Lower lobe of right lung (tissue), 2 donors: ENCODE measurements around the gene LEPROT. TPM values are rescaled to one million over a fixed set of nuclear protein-coding genes. Genes with fewer than 3 reads are reported as not detected.

Experiments
- ATAC-seq, 2 donors: fragments of 200-7000 bp; cut with Tn5 transposase; one replicate each; pipeline ENCODE4 v1.9.1; 2020 to 2022; ENCODE audit warnings: mild to moderate bottlenecking in 2 of 2, moderate library complexity in 2 of 2
- DNase-seq: peaks from one replicate; pipeline ENCODE4 v3.0.0-alpha.2; 2020
- H3K27ac ChIP-seq: fragments of 200-600 bp; one replicate; pipeline ENCODE4 v1.8.0; 2022
- H3K27me3 ChIP-seq: fragments of 200-600 bp; one replicate; pipeline ENCODE4 v1.8.0; 2022; ENCODE audit warnings: low read depth
- H3K36me3 ChIP-seq: fragments of 200-600 bp; one replicate; pipeline ENCODE4 v1.8.0; 2022; ENCODE audit warnings: mild to moderate bottlenecking
- H3K4me1 ChIP-seq: fragments of 200-600 bp; one replicate; pipeline ENCODE4 v1.8.0; 2022
- H3K4me3 ChIP-seq: fragments of 200-600 bp; one replicate; pipeline ENCODE4 v1.8.0; 2022; ENCODE audit warnings: mild to moderate bottlenecking
- H3K9me3 ChIP-seq: fragments of 200-600 bp; one replicate; pipeline ENCODE4 v1.8.0; 2022
- CTCF ChIP-seq: fragments of 200-600 bp; IDR thresholded peaks from one replicate; pipeline ENCODE4 v1.8.0; 2022; ENCODE audit warnings: antibody characterized with exemption, mild to moderate bottlenecking
- intact Hi-C: fragments of 100-400 bp; cut with DNase I; formaldehyde crosslinking; loops from one replicate; pipeline ENCODE4 v1.11.0; 2022
- total RNA-seq: library from RNA; stranded (reverse); fragmentation: NEBNext Ultra II Directional; extraction: Animal tissue kit (Norgen Biotek cat#: 25700); gene quantifications from one replicate; pipeline ENCODE4 v1.2.1, GENCODE V29; 2021
- donor health status: DM: no; HTN: yes; CAD: no; lungs with severe emphysema.

The LEPROT gene
- total RNA-seq, 1 donor from 2014 or later: 96.6 TPM

GRCh38 chr1:65412984-65413375 is 7.5 kb upstream of the LEPROT start:
- no peak for ATAC-seq
- DNase-seq: no peak
- Histone ChIP-seq H3K9me3 (no peaks in the 10 kb centered on the region), H3K36me3 (no peaks in the 10 kb centered on the region), H3K27me3 (no peaks in the 10 kb centered on the region), H3K4me3 (no peak overlapping the region), H3K4me1 (no peaks in the 10 kb centered on the region), H3K27ac (no peak overlapping the region)
- TF ChIP-seq CTCF: no peak
- intact Hi-C loops: no loop called here

GRCh38 chr1:65414538-65414937 is 5.9 kb upstream of the LEPROT start:
- no peak for TF ChIP-seq CTCF
- intact Hi-C loops: no loop called here
- peaks cover 7% of the 10 kb centered on the region for H3K4me1 ChIP-seq
- H3K27me3 ChIP-seq: no peaks in the 10 kb centered on the region
- H3K27ac ChIP-seq: no peak overlapping the region
- DNase-seq (no peak), ATAC-seq (no peak)
- no peak overlapping the region for H3K4me3 ChIP-seq
- H3K36me3 ChIP-seq: no peaks in the 10 kb centered on the region
- no peaks in the 10 kb centered on the region for H3K9me3 ChIP-seq

- TF ChIP-seq CTCF: no peak
- ATAC-seq: no peak
- Histone ChIP-seq H3K27ac (no peak overlapping the region), H3K9me3 (no peaks in the 10 kb centered on the region), H3K36me3 (no peaks in the 10 kb centered on the region), H3K4me1 (peaks cover 8% of the 10 kb centered on the region), H3K4me3 (no peak overlapping the region), H3K27me3 (no peaks in the 10 kb centered on the region)
- intact Hi-C loops: no loop called here
- DNase-seq: no peak
Measured at GRCh38 chr1:65416767-65417166, 3.7 kb upstream of the LEPROT start.

GRCh38 chr1:65417729-65418128 is 2.7 kb upstream of the LEPROT start:
- ATAC-seq: no peak
- Histone ChIP-seq H3K9me3 (no peaks in the 10 kb centered on the region), H3K4me3 (no peak overlapping the region), H3K36me3 (no peaks in the 10 kb centered on the region), H3K27me3 (no peaks in the 10 kb centered on the region), H3K27ac (no peak overlapping the region), H3K4me1 (peaks cover 18% of the 10 kb centered on the region)
- no peak for TF ChIP-seq CTCF
- intact Hi-C loops: no loop called here
- no peak for DNase-seq

GRCh38 chr1:65418522-65419185 is 1.8 kb upstream of the LEPROT start:
- no peak for TF ChIP-seq CTCF
- Histone ChIP-seq H3K9me3 (no peaks in the 10 kb centered on the region), H3K36me3 (no peaks in the 10 kb centered on the region), H3K4me3 (no peak overlapping the region), H3K4me1 (peaks cover 27% of the 10 kb centered on the region), H3K27me3 (no peaks in the 10 kb centered on the region), H3K27ac (peak overlapping the region; percentile 85)
- intact Hi-C loops: no loop called here
- DNase-seq (no peak), ATAC-seq (no peak)
